Activated naive CD4-positive, alpha-beta T cell (primary cell): Measurements from ENCODE around the gene SCMH1.
"Not testable (repeated sequence)": the region's sequence is repeated elsewhere in the genome, so short reads cannot be mapped to it uniquely, and the experiment has no call there.

ENCODE experiments used
- DNase-seq, 4 experiments: peaks; one replicate each; lab custom pipeline; 2025; lab: John Stamatoyannopoulos, UW

The SCMH1 gene

DNA sequence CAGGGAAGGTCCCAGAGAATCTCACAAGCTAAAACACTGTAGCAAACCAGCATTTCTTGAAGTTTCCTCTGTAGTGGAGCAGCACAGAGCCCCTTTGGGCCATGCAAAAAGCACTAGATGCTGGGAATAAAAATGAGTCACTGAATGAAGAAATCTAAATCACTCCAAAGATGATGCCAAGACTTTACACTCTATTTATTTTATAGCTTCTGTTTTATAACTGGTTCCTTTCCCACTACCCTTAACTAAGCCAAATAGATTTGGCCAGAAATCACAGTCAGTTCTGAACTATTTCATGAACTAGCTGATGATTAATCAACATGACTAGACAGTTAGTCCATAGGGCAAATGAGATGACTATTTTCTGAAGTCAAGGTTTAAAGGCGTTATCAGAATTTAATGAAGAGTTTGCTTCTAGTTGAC lies 89.5 kb downstream of the SCMH1 start:
- no peak for DNase-seq

DNA sequence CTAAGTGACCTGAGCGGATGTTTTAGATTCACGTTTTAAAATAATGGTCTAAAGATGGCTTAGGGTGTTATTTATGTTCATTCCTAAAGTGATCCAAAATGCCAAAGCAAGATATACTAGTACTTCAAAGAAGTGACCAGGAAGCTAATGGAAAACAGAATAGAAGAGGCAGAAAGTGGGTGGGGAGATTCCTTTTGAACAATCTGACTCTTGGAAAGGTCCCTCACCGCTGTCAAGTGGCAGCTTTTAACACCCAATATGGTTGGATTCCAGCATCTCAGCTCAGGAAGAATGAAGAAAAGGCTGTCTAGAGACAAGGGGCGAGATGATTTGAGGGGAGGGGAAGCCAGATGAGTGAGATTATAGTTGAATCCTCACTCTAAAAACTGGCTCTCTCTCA lies 90.3 kb downstream of the SCMH1 start:
- no peak for DNase-seq

- DNase-seq, result no peak
These were observed 92.5 kb downstream of the SCMH1 start for GRCh38 chr1:41149570-41149969.

DNA sequence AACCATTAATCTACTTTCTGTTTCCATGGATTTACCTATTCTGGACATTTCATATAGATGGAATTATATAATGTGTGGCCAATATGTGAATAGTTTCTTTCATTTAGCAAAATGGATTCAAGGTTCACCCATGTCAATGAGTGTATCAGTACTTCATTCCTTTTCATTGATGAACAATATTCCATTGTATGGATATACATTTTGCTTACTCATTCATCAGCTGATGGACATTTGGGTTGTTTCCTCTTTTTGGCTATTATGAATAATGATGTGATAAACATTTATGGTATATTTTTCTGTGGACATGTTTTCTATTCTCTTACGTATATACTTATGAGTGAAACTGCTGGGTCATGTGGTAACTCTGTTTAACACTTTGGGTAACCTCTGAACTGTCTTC lies 97.8 kb downstream of the SCMH1 start:
- no peak for DNase-seq

GRCh38 chr1:41138549-41138948 lies 103.6 kb downstream of the SCMH1 start:
- DNase-seq, result no peak

GRCh38 chr1:41135196-41135947 lies 106.7 kb downstream of the SCMH1 start:
- no peak for DNase-seq

DNA sequence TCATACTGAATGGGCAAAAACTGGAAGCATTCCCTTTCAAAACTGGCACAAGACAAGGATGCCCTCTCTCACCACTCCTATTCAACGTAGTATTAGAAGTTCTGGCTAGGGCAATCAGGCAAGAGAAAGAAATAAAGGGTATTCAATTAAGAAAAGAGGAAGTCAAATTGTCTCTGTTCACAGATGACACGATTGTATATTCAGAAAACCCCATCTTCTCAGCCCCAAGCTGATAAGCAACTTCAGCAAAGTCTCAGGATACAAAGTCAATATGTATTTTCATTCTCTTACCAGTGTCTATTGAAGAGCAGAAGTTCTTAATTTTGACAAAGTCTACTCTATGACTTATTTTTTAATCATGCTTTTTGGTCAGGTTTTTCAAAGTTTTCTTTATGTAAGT lies 107.8 kb downstream of the SCMH1 start:
- not testable (repeated sequence) for DNase-seq

GRCh38 chr1:41122851-41123518 lies 119.1 kb downstream of the SCMH1 start:
- DNase-seq, result no peak

GRCh38 chr1:41122148-41122547 lies 120.0 kb downstream of the SCMH1 start:
- DNase-seq, result no peak

DNA sequence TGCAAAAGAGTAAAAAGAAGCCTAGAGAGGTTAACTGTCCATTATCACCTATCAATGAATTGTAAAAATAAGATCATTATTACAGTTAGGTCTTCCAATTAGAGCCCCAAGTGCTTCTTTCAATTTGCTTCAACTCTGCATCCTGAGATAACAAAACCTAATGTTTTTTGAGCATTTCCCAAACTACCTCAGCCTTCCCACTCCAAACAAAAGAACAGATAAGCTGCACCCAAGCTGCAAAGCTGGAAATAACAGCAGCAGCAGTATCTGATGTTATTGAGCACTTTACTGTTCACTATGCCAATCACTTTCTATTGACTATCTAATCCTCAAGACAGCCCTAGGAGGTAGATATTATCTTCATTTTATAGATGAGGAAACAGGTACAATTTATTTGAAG lies 123.5 kb downstream of the SCMH1 start:
- no peak for DNase-seq

GRCh38 chr1:41117241-41117640 lies 124.9 kb downstream of the SCMH1 start:
- not testable (repeated sequence) for DNase-seq

GRCh38 chr1:41110736-41111135 lies 131.4 kb downstream of the SCMH1 start:
- no peak for DNase-seq

GRCh38 chr1:41110286-41110685 lies 131.8 kb downstream of the SCMH1 start:
- DNase-seq, result no peak

- no peak for DNase-seq
These were observed 132.6 kb downstream of the SCMH1 start for GRCh38 chr1:41109310-41110197.

DNA sequence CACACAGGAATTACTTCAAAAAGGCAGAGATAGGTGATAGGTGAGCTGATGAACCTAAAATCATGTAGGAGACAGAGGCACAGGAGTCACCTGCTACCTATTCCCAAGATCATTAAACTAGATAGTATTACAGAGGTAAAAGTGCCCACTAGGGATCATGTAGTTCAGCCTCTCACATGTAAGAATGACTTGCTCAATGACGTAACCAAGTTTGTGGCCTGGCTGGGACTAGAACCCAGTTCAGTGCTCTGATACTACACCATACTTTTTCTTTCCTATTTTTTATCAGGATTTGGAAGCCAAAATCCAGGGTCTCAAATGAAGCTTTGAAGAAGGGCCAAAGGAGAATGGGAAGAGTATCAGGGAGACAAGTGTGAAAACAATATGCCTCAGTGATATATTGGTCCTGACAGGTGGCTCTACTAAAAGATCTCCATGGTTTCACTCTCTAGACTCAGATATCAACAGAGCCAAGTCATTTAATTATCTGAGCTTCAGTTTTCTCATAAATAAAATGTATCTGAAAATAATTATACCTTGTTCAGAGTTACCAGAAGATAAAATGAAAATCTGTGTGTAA lies 133.3 kb downstream of the SCMH1 start:
- no peak for DNase-seq

- no peak for DNase-seq
These were observed 138.3 kb downstream of the SCMH1 start for GRCh38 chr1:41103766-41104165.

DNA sequence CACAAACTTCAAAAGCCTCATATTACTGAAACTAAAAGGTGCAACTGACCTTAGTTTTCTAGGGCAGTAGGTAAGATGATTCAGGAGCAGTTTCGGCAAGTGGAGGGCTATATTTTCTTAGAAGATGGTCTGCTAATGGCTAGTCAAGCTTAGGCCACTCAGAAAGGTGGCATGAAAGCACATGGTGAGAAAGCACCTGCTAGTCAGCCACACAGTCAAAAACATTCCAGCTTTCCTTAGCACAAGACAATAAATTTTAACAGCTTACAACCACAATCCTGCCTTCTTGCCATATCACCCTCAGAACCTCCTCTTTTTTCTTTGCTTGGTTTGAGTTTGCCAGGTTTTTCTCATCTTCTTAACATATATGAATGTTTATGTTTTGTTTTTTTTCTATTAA lies 139.5 kb downstream of the SCMH1 start:
- DNase-seq, result no peak

DNA sequence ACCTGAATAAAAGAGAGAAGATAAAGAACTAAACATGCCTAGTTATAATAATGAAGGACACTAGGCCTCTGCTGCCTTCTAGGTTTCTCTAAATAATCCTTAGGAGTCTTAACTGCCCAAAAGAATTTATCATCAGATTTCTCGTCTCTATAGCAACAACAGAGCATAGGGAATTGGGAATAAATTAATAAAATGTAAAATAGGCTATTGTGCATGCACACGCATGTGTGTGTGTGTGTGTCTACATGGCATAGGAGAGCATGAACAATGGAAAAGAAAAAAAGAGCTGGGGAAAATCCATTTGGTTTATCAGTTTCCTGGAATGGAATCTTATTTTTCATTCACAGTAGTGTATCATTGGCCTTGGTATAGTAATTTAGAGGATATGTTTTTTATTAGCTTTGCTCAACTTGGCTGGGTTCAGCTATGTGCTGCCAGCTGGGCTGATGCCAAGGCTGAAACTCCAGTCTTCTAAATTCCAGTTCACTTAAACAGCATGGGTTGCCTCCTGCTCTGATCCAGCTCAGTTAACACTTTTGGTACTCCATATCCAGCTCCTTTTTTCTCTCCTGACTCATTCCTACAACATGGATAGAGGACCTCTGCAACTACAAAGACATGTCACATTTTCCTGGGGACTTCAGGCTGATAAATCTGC lies 140.0 kb downstream of the SCMH1 start:
- no peak for DNase-seq

DNA sequence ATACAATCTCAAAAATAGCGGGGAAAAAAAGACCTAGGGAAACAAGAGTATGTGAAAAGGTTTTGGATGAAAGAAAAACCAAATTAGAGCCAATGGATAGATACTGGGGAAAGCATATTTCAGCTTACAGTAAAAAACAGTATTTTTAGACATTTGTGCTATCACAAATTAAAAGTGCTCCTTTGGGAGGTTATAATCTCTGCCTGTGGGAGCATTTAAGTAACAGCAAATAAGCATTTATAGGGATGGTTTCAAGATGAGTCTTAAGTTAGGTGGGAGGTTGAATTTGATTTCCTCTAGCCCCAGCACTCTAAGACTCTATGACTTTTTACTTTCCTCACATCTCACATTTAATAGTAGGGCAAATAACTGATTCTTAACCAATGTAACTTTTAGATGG lies 141.0 kb downstream of the SCMH1 start:
- DNase-seq, result no peak

- DNase-seq, result no peak
These were observed 141.9 kb downstream of the SCMH1 start for GRCh38 chr1:41100170-41100569.

GRCh38 chr1:41098730-41099460 lies 143.2 kb downstream of the SCMH1 start:
- no peak for DNase-seq
